ENCODE results near the gene TPST1. TPM values are rescaled to one million over a fixed set of nuclear protein-coding genes. Genes with fewer than 3 reads are reported as not detected.

The TPST1 gene
- total RNA-seq, 1 experiment from 2014 or later, result 14.9 TPM

GRCh38 chr7:66182920-66183319 lies 22.2 kb upstream of the TPST1 start:
- no peak overlapping the region for H3K4me2 ChIP-seq

DNA sequence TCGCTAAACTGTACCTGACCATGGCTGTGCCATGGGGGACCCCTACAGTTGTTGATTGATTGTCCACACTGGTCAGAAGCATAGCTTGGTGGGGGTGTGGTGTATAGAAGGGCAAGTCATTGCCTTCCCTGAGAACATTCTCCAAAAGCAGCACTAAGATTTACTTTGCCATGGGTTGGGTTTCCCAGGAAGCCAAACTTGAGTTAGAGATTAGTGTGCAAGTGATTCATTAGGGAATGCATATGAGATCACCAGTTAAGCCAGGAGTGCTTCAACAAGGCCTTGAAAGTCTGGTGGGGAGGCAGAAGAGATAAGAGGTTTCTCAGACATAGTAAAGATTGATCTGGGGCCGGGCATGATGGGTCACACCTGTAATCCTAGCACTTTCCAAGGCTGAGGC lies 21.4 kb upstream of the TPST1 start:
- Histone ChIP-seq H3K27ac (no peak overlapping the region), H3K27me3 (ENCODE audit: insufficient read depth, low read depth) (no peaks in the 10 kb centered on the region), H3K4me3 (no peak overlapping the region), H3K9me2 (ENCODE audit: insufficient read depth) (no peaks in the 10 kb centered on the region), H3K4me2 (no peak overlapping the region), H3K36me3 (ENCODE audit: low read depth) (no peaks in the 10 kb centered on the region), H2AFZ (no peak overlapping the region), H3K79me2 (ENCODE audit: low read depth) (no peaks in the 10 kb centered on the region), H3F3A (ENCODE audit: insufficient read depth, low read depth) (no peaks in the 10 kb centered on the region), H3K4me1 (replicated peaks; ENCODE audit: insufficient read depth) (no peaks in the 10 kb centered on the region), H4K20me1 (ENCODE audit: insufficient read depth) (no peaks in the 10 kb centered on the region), H3K9me3 (ENCODE audit: insufficient read depth, low read depth) (no peaks in the 10 kb centered on the region)
- ChIA-PET CTCF (no interaction called here), POLR2A (ENCODE audit: unreplicated experiment) (no interaction called here)
- TF ChIP-seq EZH2 (IDR thresholded peaks at IDR 0.05; ENCODE audit: low read depth), result no peak
- TF ChIP-seq, protein P1, sequence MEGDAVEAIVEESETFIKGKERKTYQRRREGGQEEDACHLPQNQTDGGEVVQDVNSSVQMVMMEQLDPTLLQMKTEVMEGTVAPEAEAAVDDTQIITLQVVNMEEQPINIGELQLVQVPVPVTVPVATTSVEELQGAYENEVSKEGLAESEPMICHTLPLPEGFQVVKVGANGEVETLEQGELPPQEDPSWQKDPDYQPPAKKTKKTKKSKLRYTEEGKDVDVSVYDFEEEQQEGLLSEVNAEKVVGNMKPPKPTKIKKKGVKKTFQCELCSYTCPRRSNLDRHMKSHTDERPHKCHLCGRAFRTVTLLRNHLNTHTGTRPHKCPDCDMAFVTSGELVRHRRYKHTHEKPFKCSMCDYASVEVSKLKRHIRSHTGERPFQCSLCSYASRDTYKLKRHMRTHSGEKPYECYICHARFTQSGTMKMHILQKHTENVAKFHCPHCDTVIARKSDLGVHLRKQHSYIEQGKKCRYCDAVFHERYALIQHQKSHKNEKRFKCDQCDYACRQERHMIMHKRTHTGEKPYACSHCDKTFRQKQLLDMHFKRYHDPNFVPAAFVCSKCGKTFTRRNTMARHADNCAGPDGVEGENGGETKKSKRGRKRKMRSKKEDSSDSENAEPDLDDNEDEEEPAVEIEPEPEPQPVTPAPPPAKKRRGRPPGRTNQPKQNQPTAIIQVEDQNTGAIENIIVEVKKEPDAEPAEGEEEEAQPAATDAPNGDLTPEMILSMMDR (conservative IDR thresholded peaks at IDR 0.05), result no peak
- no peak for DNase-seq
- intact Hi-C loops (cut with micrococcal nuclease; ENCODE audit: unreplicated experiment), result no loop called here
- BruUV-seq (replicated peaks), result no TSS peak

More at GRCh38 chr7:66182920-66183319, 22.2 kb upstream of the TPST1 start:
- Histone ChIP-seq H3K36me3 (ENCODE audit: low read depth) (no peaks in the 10 kb centered on the region), H3K4me3 (no peak overlapping the region), H3K9me2 (ENCODE audit: insufficient read depth) (no peaks in the 10 kb centered on the region), H3K4me1 (replicated peaks; ENCODE audit: insufficient read depth) (no peaks in the 10 kb centered on the region), H3K9me3 (ENCODE audit: insufficient read depth, low read depth) (no peaks in the 10 kb centered on the region), H3K27me3 (ENCODE audit: insufficient read depth, low read depth) (no peaks in the 10 kb centered on the region), H4K20me1 (ENCODE audit: insufficient read depth) (no peaks in the 10 kb centered on the region), H2AFZ (no peak overlapping the region), H3K79me2 (ENCODE audit: low read depth) (no peaks in the 10 kb centered on the region), H3F3A (ENCODE audit: insufficient read depth, low read depth) (no peaks in the 10 kb centered on the region), H3K27ac (no peak overlapping the region)
- no peak for TF ChIP-seq EZH2 (IDR thresholded peaks at IDR 0.05; ENCODE audit: low read depth)
- TF ChIP-seq, protein P1 (conservative IDR thresholded peaks at IDR 0.05), result no peak
- POLR2A ChIA-PET (ENCODE audit: unreplicated experiment), result interaction anchor here (0.7 kb wide), 1 partner anchor 362 kb away, joined by 29 read pairs; no protein-coding TSS in a partner anchor
- BruUV-seq (replicated peaks), result no TSS peak
- no peak for DNase-seq
- CTCF ChIA-PET, result no interaction called here
- intact Hi-C loops (cut with micrococcal nuclease; ENCODE audit: unreplicated experiment), result no loop called here

- H3K27me3 ChIP-seq (ENCODE audit: insufficient read depth, low read depth), result no peaks in the 10 kb centered on the region
- BruUV-seq (replicated peaks), result no TSS peak
These were observed 19.4 kb upstream of the TPST1 start for GRCh38 chr7:66185680-66186187.

More at GRCh38 chr7:66185680-66186187, 19.4 kb upstream of the TPST1 start:
- Histone ChIP-seq H3K27ac (no peak overlapping the region), H3K4me3 (no peak overlapping the region), H3F3A (ENCODE audit: insufficient read depth, low read depth) (no peaks in the 10 kb centered on the region), H3K4me1 (replicated peaks; ENCODE audit: insufficient read depth) (no peaks in the 10 kb centered on the region), H3K4me2 (no peak overlapping the region), H4K20me1 (ENCODE audit: insufficient read depth) (no peaks in the 10 kb centered on the region), H2AFZ (no peak overlapping the region), H3K9me3 (ENCODE audit: insufficient read depth, low read depth) (no peaks in the 10 kb centered on the region), H3K9me2 (ENCODE audit: insufficient read depth) (no peaks in the 10 kb centered on the region), H3K79me2 (ENCODE audit: low read depth) (no peaks in the 10 kb centered on the region), H3K36me3 (ENCODE audit: low read depth) (no peaks in the 10 kb centered on the region)
- DNase-seq, result no peak
- TF ChIP-seq EZH2 (IDR thresholded peaks at IDR 0.05; ENCODE audit: low read depth), result no peak
- TF ChIP-seq, protein P1 (conservative IDR thresholded peaks at IDR 0.05), result no peak
- ChIA-PET POLR2A (ENCODE audit: unreplicated experiment) (no interaction called here), CTCF (no interaction called here)
- intact Hi-C loops (cut with micrococcal nuclease; ENCODE audit: unreplicated experiment), result no loop called here

All from PC-9 (cell line).